ENCODE data around the gene FOXP1.

GRCh38 chr3:71513081-71513480 lies 70.4 kb downstream of the FOXP1 start:
- TF ChIP-seq CTCF (IDR thresholded peaks at IDR 0.05; ENCODE audit: poor library complexity) (no peak), EZH2 (IDR thresholded peaks at IDR 0.05; ENCODE audit: borderline replicate concordance) (no peak)
